Hematopoietic multipotent progenitor cell treated with erythropoietin and hydrocortisone succinate and interleukin-3 and kit ligand, for 8 days (in vitro differentiated cells): ENCODE results near the gene LRCOL1.

Source experiments
- DNase-seq: peaks from one replicate; pipeline ENCODE4 v3.0.0-alpha.2; 2015

LRCOL1 gene

DNA sequence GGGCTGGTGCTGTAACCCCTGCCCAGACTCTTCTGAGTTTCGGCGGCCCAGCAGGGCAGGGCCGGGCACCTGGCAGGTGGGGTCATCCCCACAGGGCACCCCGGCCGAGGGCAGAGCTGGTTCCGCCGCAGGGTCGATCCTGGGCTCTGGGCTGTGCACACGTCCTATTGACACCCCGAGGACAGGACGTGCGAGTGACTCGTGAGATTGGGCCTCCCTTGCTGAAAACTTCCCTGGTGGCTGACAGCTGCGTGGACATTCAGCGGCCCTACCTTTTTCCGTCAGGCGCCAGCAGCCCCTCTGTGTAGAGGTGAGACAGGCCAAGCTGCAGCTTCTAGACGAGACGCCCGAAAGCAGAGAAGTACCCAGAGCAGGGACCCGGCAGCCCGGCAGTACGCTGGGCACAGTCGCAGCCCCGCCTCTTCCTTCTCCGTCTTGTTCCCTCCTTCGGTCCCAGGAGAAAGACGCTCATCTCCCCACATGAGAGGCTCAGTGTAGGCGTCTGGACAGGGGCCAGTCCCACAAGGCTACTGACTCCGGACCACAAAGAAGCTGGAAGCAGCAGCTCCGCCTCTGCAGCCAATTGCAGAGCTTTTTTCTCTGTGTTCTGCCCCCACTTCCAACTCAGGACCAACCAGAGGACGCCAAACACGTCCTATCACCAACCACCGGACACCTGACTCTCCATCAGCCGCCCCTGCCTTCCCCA is at the start of gene LRCOL1:
LRCOL1 (minus strand) TSS at position 532 of the 709 bp plus-strand sequence. CDS start 4,331 bp downstream, outside the sequence.
- no peak for DNase-seq

DNA sequence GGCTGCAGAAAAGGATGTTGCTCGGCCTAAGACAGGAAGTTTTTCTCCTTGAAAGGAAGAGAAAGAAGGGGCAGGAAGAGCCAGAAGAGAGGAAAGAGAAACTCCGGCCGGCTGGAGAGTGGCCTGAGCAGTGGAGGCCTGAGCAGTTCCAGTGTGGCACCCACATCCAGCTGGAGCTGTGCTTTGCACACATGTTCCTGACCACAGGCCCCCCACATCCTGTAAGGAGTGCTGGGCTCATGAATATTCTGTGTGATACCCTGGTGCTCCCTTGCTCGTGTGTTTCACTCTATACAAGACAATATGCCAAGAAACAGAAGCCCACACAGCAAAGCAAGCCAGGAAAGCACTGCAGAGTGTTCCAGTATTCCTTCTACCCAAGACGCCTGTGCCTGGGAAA is 49.7 kb upstream of the LRCOL1 start:
- no peak for DNase-seq

GRCh38 chr12:132659146-132659545 is 48.8 kb upstream of the LRCOL1 start:
- no peak for DNase-seq

- no peak for DNase-seq
Observed at GRCh38 chr12:132658149-132658894, 47.9 kb upstream of the LRCOL1 start.

DNA sequence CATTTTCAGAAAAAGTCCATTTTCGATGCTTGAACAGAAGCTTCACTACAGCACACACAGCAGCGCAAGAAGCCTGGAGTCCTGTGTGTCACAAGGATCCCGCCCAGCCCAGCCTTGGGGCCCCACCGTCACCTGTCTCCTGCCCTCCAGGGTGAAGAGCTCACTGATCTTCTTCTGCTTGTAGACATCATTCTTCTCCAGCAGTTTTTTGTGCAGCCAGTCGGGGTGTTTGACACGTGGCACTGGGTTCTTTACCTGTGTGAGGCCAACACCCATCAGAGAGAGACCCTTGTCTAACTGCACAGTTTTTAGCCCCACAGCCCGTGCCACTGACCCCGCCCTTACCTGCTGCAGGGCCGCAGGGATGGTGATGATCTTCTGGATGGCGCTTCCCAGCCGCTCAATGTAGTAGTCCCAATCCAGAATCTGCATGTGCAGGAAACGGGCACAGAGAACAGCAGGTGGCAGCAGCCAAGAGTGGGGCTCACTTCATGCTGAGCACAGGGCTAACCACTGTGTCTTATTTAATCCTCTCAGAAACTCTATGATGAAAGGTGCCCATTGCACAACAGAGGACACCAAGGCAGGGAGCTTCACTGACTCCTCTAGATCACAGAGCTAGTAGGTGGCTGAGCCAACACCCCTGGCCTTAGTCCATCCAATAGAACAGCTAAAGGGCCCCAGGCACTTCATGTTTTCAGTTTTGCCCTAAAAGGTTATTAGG is 46.8 kb upstream of the LRCOL1 start:
- DNase-seq, result no peak

DNA sequence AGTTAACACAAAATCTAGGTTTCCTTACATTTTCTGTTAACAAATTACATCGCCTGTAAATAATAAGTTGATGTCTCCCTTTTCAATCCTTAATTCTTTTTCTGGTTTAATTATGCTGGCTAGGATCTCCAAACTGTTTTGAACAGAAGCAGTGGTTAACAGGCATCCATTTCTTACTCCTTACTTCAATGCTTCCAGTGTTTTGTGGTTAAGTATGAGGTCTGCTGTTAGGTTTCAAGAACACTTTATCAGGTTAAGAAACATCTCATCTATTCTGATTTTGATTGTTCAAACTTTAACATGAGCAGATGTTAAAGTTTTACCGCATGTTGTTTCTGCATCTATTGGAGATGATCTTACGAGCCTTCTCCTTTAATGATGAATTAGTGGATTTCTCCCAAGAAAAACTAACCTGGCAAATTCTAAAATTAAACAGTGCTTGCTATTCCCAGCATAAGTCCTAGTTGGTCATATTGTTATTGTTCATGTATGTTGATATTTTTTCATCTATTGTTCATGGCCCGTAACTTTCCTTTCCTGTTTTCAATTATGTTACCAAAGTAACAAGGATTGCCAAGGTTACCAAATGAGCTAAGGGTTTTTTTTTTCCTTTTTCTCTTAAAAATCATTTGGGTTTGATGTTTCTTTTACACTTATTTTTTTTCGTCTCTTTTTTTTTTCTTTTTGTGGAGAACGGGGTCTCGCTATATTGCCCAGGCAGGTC is 43.3 kb upstream of the LRCOL1 start:
- DNase-seq, result no peak

DNA sequence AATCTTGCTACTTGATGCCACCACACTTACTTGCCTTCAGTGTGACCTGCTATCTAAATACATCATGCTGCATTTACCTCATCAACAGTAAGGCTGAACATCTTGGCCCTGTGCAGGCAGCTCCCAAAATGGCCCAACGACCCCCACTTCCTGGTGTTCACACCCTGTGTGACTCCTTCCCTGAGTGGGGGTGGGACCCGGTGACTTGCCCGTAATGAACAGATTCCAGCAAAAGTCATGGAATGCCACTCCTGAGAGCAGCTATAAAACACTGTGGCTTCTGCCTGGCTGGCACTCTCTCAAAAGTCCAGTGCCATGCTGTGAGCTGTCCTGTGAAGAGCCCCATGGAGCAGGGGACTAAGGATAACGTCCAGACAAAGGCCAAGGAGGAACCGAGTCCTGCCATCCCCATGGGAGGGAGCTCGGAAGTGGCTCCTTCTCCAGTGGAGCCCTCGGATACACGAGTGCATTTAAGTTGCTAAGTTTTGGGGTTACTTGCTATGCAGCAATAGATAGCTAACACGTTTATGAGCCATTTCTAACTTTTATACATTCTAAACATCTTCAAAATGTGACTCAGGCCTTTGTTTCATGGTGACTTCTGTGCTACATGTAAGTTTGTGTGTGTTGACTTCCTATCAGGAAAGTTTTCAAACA is 41.2 kb upstream of the LRCOL1 start:
- no peak for DNase-seq

DNA sequence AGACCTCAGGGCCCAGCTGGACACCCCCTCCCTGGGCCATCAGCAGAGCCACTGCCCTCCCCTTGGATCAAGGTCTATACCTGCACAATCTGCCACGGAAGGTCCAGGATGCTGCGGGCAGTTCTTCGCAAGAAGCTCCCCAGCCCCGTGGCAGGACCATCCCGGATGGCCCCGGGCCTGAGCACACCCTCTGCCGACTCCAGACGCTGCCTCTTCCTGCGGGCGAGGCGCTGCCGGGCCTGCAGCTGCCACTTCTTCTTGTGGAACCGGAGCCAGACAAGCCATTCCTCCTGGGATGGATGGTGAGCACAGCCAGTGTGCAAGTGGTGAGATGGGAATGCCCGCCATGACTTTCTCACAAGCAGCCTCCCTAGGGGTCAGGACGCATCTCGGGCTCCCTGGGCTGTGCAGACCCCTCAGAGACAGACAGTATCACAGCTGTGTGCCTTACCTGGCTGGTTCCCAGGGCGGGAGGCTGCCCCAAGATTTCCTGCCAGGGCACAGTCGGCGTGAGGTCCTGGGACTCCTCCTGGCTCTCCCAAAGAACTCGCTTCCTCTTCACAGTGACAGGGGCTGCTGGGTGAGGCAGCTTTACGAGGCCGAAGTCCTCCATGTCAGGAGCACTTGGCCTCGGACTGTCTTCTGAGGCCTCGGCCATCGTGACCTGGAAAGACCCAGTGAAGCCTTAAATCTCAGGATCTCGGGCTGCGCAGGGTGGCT is 39.0 kb upstream of the LRCOL1 start:
- DNase-seq, result no peak

GRCh38 chr12:132648616-132649225 is 38.3 kb upstream of the LRCOL1 start:
- no peak for DNase-seq

DNA sequence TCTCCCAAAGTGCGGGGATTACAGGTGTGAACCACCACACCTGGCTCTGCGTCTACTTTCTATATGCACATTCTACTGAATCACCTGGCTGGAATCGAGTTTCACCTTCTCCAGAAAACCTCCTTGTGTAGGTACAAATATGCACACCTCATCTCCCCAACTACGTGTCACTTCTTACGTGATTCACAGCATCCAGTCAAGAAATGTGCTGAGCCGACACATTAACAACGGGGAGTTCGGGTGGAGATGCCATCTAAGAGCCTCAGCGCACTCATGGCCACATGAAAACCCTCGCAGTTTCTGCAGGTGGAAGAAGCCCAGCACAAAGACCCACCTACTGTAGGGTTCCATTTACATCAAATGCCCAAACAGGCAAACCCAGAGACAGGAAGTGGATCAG is 37.5 kb upstream of the LRCOL1 start:
- no peak for DNase-seq

- DNase-seq, result no peak
Observed at GRCh38 chr12:132646850-132647249, 36.5 kb upstream of the LRCOL1 start.

DNA sequence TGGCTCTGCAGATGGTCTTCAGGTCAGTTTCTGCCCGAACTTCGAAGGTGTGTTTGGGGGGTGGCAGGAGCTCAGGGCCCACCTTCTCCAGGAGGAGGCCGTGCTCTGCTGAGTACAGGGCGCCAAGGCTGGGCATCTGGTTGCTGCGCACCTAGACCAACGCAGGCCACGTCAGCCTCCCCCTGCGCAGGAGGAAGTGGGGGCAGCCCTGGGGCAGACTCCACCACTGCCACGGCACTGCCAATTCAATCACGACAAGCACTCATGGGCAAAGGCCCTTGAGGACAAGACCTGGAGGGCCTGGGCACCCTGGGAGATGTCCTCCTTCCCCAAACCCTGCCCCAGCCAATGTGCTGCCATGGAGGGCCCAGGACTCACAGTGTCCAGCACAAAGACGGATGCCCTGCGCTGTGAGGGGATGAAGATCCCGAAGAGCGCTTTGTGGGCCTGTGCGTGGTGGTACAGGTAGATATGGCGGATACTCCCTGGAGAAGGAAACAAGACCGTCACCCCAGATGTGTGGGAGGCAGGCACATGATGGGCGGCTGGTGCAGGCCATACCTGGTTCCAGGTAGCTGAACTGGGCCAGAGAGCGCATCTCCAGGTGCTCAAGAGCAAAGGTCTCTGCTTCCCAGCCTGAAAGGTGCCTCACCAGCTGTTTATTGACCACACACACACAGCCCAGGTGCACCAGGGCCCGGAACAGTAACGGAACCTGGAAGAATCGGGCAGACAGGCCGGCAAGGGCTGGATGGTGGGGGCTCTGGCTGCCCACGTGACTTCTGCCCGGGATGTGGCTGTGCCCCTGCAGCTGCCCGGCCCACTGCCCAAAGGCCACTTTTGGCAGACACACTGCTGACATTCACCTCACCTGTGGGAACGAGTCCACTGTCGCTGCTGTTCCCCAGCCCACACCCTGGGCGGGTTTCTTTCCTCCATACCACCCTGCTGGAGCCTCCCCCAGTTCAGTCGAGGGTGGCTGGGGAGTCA is 32.8 kb upstream of the LRCOL1 start:
- no peak for DNase-seq

DNA sequence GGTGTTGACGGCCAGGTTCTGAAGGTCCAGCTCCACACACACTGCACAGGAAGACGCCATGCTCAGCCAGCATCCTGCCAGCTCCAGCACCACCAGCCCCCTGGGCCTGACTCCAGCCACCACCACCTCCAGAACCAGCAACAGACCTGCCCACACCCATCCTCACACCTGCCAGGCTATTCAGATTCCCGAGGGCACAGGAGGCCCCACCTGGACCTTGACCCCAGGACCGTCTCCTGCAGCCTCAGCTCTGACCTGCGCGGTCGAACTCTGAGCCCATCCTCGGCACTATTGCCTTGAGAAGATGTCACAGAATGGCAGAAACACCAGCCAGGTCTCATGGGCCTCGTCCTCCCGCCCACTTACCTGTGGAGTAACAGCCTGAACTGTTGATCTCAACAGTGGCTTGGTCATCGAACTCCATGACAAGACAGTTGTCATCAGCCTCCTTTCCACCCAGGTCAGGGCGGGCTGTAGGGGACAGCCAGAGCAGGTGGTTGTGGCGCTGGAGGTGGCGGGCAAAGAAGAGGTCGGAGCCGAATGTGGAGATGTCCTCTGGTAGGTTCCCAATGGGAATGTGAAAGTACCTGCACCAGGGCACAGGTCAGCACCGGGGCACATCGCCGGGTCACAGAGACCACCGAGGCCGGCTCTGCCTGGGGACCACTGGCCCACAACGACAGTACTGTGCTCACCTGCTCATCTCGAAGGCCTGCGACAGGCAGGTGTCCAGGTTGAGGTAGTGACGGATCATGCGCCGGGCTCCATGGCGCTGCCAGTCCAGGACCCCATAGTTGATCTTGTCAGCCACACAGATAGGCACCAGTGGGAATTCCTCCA is 31.6 kb upstream of the LRCOL1 start:
- no peak for DNase-seq

DNA sequence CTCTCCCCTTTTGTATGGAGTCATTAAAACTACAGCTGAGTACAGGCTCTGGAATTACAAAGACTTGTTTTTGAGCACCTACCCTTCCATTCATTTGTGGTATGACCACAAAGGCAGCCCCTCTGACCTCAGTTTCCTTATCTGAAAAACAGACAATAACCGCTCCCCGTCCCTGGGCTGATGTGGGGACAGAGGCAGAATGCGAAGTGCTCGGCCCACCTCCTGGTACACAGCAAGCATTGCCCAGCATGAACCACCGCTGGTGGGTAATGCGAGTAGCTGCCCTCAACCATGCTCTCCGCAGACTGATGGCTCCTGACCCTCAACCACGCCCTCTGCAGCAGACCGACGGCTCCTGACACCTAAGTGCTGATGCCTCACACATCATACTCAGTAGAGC is 30.6 kb upstream of the LRCOL1 start:
- peak; percentile 83 for DNase-seq

- DNase-seq, result peak; percentile 17
Observed at GRCh38 chr12:132639956-132640520, 29.7 kb upstream of the LRCOL1 start.

DNA sequence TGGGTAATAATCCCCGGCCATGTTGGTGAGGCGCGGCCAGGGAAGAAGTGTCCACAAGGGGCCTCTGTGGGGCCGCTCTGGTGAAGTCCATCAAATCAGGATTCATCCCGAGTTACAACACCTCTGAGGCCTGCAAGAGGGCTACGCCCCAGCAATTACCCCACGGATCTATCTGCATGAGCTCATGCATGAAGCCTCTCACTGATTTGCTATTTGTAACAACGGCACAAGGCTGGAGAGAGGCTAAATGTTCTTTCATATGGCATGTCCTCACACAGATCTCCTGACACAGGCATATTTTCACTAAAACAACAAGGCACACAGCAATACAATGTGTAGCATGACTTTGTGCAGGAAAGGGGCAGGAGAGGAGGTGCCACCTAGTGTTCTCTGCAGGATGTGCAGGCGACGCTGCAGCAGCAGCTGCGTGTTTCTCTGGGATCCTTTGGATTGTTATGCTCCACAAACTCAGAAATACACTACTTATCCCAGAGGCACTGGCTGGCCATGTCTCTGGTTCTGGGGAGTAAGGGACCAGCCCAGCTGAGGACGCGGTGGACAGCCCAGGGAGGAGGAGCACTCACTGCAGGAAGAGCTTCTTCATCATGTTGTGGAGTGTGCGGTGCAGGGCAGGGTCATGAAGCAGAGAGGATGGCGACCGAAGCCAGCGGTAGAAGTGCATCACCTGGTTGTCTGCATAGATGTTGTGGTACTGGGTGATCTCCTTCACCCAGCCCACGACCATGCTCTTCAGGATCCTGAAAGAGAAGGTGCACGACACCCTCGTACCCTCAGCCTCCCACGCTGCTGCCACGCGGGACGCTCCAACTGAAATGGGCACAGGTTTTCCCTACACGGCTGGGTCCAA is 28.4 kb upstream of the LRCOL1 start:
- DNase-seq, result peak; percentile 53

DNA sequence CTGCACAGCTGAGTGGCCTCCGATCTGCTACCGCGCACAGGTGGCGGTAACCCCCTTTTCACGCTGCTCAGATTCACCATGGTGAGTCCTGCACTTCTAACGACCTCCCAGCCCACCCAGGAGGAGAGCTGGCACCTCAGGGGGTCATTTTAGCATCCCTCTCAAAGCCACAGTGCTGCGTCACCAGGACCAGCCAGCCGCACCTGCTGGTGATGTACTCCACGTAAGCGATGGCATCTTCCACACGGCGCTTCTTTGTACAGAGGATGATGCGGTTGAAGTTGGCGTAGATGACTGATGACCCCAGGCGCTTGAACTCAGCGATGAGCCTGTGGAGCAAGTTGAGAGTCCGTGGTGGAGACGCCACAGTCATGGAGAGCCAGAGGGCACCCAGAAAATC is 27.4 kb upstream of the LRCOL1 start:
- no peak for DNase-seq
